GM12878 (cell line): ENCODE measurements around the gene FBLN1. TPM values are rescaled to one million over a fixed set of nuclear protein-coding genes. Genes with fewer than 3 reads are reported as not detected.

ENCODE experiments used
- ATAC-seq: fragments of 200-7000 bp; cut with Tn5 transposase; 3 replicates; pipeline ENCODE4 v1.9.1; 2020; ENCODE audit warnings: mild to moderate bottlenecking, moderate library complexity
- BruUV-seq: library from RNA; stranded (reverse); fragments of 400-500 nt; replicated peaks from 2 replicates; lab custom pipeline; 2021; lab: Mats Ljungman, UMichigan
- CTCF ChIA-PET: fragments of 300-600 bp; sonication (Branson Sonifier 250); formaldehyde crosslinking; extraction: SDS; loops from one replicate; lab custom pipeline; 2021; ENCODE audit warnings: inconsistent platforms; lab: Yijun Ruan, JAX
- POLR2A ChIA-PET: fragments of 350-600 bp; formaldehyde crosslinking; extraction: SDS; loops from one replicate; lab custom pipeline; 2021; ENCODE audit warnings: inconsistent platforms; lab: Charles Lee
- RAD21 ChIA-PET: fragments of 300-600 bp; sonication (Branson Sonifier 250); formaldehyde crosslinking; loops from one replicate; lab custom pipeline; 2023; ENCODE audit warnings: antibody characterized with exemption; ENCODE audit not compliant: unreplicated experiment; lab: Charles Lee
- SMC1A ChIA-PET: fragments of 300-600 bp; sonication (Branson Sonifier 250); formaldehyde crosslinking; loops from one replicate; lab custom pipeline; 2023; ENCODE audit not compliant: unreplicated experiment, uncharacterized antibody; lab: Charles Lee
- DNase-seq: peaks from one replicate; pipeline ENCODE4 v3.0.0-alpha.2; 2011; ENCODE audit warnings: low read depth, low spot score
- FAIRE-seq: peaks from 3 replicates; lab custom pipeline; 2011; peaks lifted over from hg19 to GRCh38; lab: Jason Lieb, UNC
- H2AFZ ChIP-seq: 2 replicates; pipeline ENCODE4 v1.6.0; 2011; ENCODE audit warnings: low read depth, low read length, control low read depth; ENCODE audit not compliant: control insufficient read depth
- H3K27ac ChIP-seq: 2 replicates; pipeline ENCODE4 v1.5.1; 2011; ENCODE audit warnings: control low read depth; ENCODE audit not compliant: control insufficient read depth, insufficient read depth
- H3K27me3 ChIP-seq, 2 experiments: replicated peaks in 1 of 2; 2 replicates each; pipeline versions ENCODE4 v1.6.0 to v1.6.1; 2011; ENCODE audit warnings: low read length in 1 of 2; ENCODE audit not compliant: control insufficient read depth in 2 of 2, insufficient read depth in 2 of 2
- H3K36me3 ChIP-seq, 2 experiments: 2 replicates each; pipeline ENCODE4 v1.5.1; 2011; ENCODE audit warnings: low read length in 1 of 2; ENCODE audit not compliant: control insufficient read depth in 2 of 2, insufficient read depth in 2 of 2
- H3K4me1 ChIP-seq: 2 replicates; pipeline ENCODE4 v1.6.1; 2011; ENCODE audit warnings: mild to moderate bottlenecking, low read length, moderate library complexity, mixed read lengths; ENCODE audit not compliant: control insufficient read depth, insufficient read depth
- H3K4me2 ChIP-seq: 2 replicates; pipeline ENCODE4 v1.6.0; 2011; ENCODE audit warnings: control low read depth; ENCODE audit not compliant: control insufficient read depth, insufficient read depth
- H3K4me3 ChIP-seq: fragments of 200-600 bp; sonication (generic); 2 replicates; pipeline ENCODE4 v1.5.1; 2016
- H3K79me2 ChIP-seq: 2 replicates; pipeline ENCODE4 v1.6.0; 2011; ENCODE audit warnings: low read length; ENCODE audit not compliant: control insufficient read depth, insufficient read depth
- H3K9ac ChIP-seq: 2 replicates; pipeline ENCODE4 v1.8.0; 2011; ENCODE audit warnings: low read length, control low read depth, mixed read lengths; ENCODE audit not compliant: control insufficient read depth, insufficient read depth
- H3K9me3 ChIP-seq: replicated peaks from 3 replicates; pipeline ENCODE4 v1.5.1; 2011; ENCODE audit warnings: mild to moderate bottlenecking, low read length; ENCODE audit not compliant: control insufficient read depth, insufficient read depth
- H4K20me1 ChIP-seq: 2 replicates; pipeline ENCODE4 v1.6.0; 2011; ENCODE audit not compliant: control insufficient read depth, insufficient read depth
- ASH2L ChIP-seq: fragments of 300-600, 200-600 bp; sonication (generic); IDR thresholded peaks from 2 replicates; pipeline ENCODE4 v1.6.1; 2017; ENCODE audit warnings: low read depth, mild to moderate bottlenecking, borderline replicate concordance
- ATF7 ChIP-seq: fragments of 450-650 bp; IDR thresholded peaks from 2 replicates; pipeline ENCODE4 v1.6.1; 2016; ENCODE audit warnings: low read depth, mild to moderate bottlenecking
- DPF2 ChIP-seq: fragments of 450-650 bp; IDR thresholded peaks from 2 replicates; pipeline ENCODE4 v1.6.1; 2017; ENCODE audit warnings: mild to moderate bottlenecking
- GATAD2B ChIP-seq: fragments of 450-650 bp; conservative IDR thresholded peaks from 2 replicates; pipeline ENCODE4 v1.6.1; 2017; ENCODE audit warnings: low read depth, mild to moderate bottlenecking, moderate library complexity
- HDAC2 ChIP-seq: fragments of 200-600 bp; sonication (generic); IDR thresholded peaks from 2 replicates; pipeline ENCODE4 v1.6.1; 2017
- KDM1A ChIP-seq: fragments of 200-600 bp; sonication (generic); IDR thresholded peaks from 2 replicates; pipeline ENCODE4 v1.6.1; 2016; ENCODE audit warnings: borderline replicate concordance
- NFXL1 ChIP-seq: fragments of 450-650 bp; IDR thresholded peaks from 2 replicates; pipeline ENCODE4 v1.6.1; 2017; ENCODE audit warnings: antibody characterized with exemption, mild to moderate bottlenecking, borderline replicate concordance
- NFYA ChIP-seq: IDR thresholded peaks from 2 replicates; pipeline ENCODE4 v1.6.1; 2011; ENCODE audit warnings: low read depth, mild to moderate bottlenecking, low read length, improper control_type of control experiment, borderline replicate concordance
- SUZ12 ChIP-seq: fragments of 200-600 bp; sonication (generic); IDR thresholded peaks from one replicate; pipeline ENCODE4 v1.6.1; 2018; ENCODE audit warnings: antibody characterized with exemption, mild to moderate bottlenecking; ENCODE audit not compliant: unreplicated experiment
- WGBS: methylation state at CpG from one replicate; pipeline ENCODE4 v1.1.6; 2016; ENCODE audit warnings: low lambda C conversion rate; ENCODE audit not compliant: insufficient replicate concordance, insufficient coverage; ENCODE audit errors: missing lambda C conversion rate; 5-methylcytosine and 5-hydroxymethylcytosine counted together
- in situ Hi-C: fragments of 300-500 bp; cut with MboI; formaldehyde crosslinking; loops from 9 replicates; pipeline ENCODE4 v1.14.3; 2018; ENCODE audit warnings: mixed read lengths
- intact Hi-C: fragments of 100-400 bp; cut with micrococcal nuclease; formaldehyde crosslinking; loops from one replicate; pipeline ENCODE4 v1.14.2; 2022; ENCODE audit not compliant: unreplicated experiment
- polyA plus RNA-seq, 11 experiments: library from polyadenylated mRNA; depleted of rRNA in 4 of 11; unstranded in 6 of 11; stranded (reverse) in 5 of 11; fragments of >200 nt; fragmentation: Nextera tagmentation in 4 of 11; fragmentation: Illumina TruSeq in 1 of 11; extraction: Ambion mirVana in 4 of 11; extraction: Trizol in 1 of 11; gene quantifications; 1 replicate in 1 of 11; 2 replicates in 10 of 11; pipeline versions ENCODE4 v1.2.1 to v1.2.3, GENCODE V29; 2011 to 2016; ENCODE audit warnings: inconsistent platforms in 2 of 11, missing spikeins in 2 of 11, low read depth in 1 of 11
- total RNA-seq, 4 experiments: library from RNA; depleted of rRNA in 3 of 4; stranded (reverse); fragments of >200 nt in 3 of 4; fragmentation: Illumina TruSeq in 1 of 4; extraction: Trizol in 1 of 4; gene quantifications; 2 replicates each; pipeline versions ENCODE4 v1.2.1 to v1.2.3, GENCODE V29; 2013 to 2021
- TF ChIP-seq, protein P1 (sequence below): fragments of 450-650 bp; IDR thresholded peaks from 2 replicates; pipeline ENCODE4 v1.6.1; 2017; ENCODE audit warnings: low read depth, mild to moderate bottlenecking, moderate library complexity
- TF ChIP-seq, protein P2 (sequence below): IDR thresholded peaks from 2 replicates; pipeline ENCODE4 v1.6.1; 2011; ENCODE audit warnings: low read depth, low read length, improper control_type of control experiment, borderline replicate concordance

Gene FBLN1
- total and polyA plus RNA-seq, 10 of the 15 experiments (the other 5 are each of a cell fraction or from before 2014, with no cell fraction given) = 0.20 to 0.51 TPM; not detected in 8

DNA sequence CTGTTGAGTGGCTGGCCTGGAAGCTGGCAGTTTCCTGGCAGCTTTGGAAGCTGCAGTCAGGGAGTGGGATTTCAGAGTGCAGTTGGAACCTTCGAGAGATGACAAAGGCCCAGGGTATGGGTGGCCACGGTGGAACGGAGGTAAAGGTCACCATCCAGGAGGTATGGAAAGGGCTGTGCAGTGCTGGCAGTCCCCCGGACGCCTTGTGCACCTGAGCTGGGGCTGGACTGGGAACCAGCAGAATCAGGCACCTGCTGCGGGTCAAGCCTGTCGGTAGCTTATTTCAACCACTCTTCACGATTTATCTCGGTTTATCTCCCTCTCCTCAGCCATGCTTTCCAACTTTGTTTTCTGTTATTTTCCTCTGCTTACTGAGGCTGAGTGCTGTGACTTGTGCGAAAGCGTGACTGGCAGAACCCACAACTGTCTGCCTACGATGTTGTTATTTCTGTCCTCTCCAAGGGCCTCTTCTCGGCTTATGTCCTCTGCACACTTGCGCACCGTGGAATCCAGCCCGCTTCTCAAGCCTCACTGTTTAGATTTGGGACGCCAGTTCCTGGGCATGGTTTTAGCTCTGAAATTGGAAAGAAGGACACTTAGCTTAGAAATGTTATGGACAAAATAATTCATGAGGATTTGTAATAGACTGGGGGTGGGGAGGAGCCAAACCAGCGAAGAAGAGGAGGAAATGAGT, 145.0 kb downstream of the FBLN1 start:
- Histone ChIP-seq H3K27me3 (no peaks in the 10 kb centered on the region), H4K20me1 (no peaks in the 10 kb centered on the region), H3K36me3 (no peaks in the 10 kb centered on the region), H3K9me3 (no peaks in the 10 kb centered on the region), H2AFZ (peak overlapping the region; percentile 41), H3K27ac (no peak overlapping the region), H3K4me1 (no peaks in the 10 kb centered on the region; the same call in 1 of the 2 replicates), H3K9ac (no peak overlapping the region), H3K4me2 (no peak overlapping the region), H3K4me3 (no peak overlapping the region), H3K79me2 (no peaks in the 10 kb centered on the region)
- TF ChIP-seq KDM1A (no peak), NFYA (no peak), NFXL1 (no peak), ATF7 (no peak), ASH2L (no peak), DPF2 (no peak), SUZ12 (no peak), GATAD2B (no peak), HDAC2 (no peak)
- TF ChIP-seq, protein P1, sequence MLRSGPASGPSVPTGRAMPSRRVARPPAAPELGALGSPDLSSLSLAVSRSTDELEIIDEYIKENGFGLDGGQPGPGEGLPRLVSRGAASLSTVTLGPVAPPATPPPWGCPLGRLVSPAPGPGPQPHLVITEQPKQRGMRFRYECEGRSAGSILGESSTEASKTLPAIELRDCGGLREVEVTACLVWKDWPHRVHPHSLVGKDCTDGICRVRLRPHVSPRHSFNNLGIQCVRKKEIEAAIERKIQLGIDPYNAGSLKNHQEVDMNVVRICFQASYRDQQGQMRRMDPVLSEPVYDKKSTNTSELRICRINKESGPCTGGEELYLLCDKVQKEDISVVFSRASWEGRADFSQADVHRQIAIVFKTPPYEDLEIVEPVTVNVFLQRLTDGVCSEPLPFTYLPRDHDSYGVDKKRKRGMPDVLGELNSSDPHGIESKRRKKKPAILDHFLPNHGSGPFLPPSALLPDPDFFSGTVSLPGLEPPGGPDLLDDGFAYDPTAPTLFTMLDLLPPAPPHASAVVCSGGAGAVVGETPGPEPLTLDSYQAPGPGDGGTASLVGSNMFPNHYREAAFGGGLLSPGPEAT = no peak
- TF ChIP-seq, protein P2, sequence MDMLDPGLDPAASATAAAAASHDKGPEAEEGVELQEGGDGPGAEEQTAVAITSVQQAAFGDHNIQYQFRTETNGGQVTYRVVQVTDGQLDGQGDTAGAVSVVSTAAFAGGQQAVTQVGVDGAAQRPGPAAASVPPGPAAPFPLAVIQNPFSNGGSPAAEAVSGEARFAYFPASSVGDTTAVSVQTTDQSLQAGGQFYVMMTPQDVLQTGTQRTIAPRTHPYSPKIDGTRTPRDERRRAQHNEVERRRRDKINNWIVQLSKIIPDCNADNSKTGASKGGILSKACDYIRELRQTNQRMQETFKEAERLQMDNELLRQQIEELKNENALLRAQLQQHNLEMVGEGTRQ = no peak
- no TSS peak for BruUV-seq
- CTCF ChIA-PET = interaction anchor here (0.8 to 2.9 kb wide), 10 partner anchors 9 to 469 kb away, joined by 3 to 6 read pairs (median 3); no protein-coding TSS in a partner anchor
- DNase-seq (no peak), FAIRE-seq (no peak), ATAC-seq (no peak)
- POLR2A ChIA-PET = no interaction called here
- 77% methylated on average over 18 of the region's 18 CpGs for WGBS
- in situ Hi-C loops = no loop called here
- SMC1A ChIA-PET = interaction anchor here (0.9 to 2.7 kb wide), 4 partner anchors 13 to 215 kb away, joined by 3 to 12 read pairs (median 3); no protein-coding TSS in a partner anchor
- intact Hi-C loops = loop anchor here (5.0 to 10.0 kb wide), 2 partner anchors 185 to 217 kb away; no protein-coding TSS in a partner anchor
- RAD21 ChIA-PET = interaction anchor here (1.4 to 1.6 kb wide), 2 partner anchors 216 to 337 kb away, joined by 3 to 5 read pairs; no protein-coding TSS in a partner anchor
